NCI-H1092 treated with DMSO at 0.1 percent for 48 hours (cell line): ENCODE results near the gene CCDC24.

ENCODE experiments used
- DNase-seq: peaks from one replicate; lab custom pipeline; 2025; lab: John Stamatoyannopoulos, UW

Gene CCDC24

GRCh38 chr1:43991476-43992231 lies at the start of gene CCDC24:
Gene CCDC24, plus strand, starts transcription at chr1:43991599. Its CDS starts 280 bp downstream, at chr1:43991879.
- peak; percentile 53 for DNase-seq

GRCh38 chr1:43942411-43942810 lies 49.0 kb upstream of the CCDC24 start:
- no peak for DNase-seq

GRCh38 chr1:43944860-43945259 lies 46.5 kb upstream of the CCDC24 start:
- no peak for DNase-seq

GRCh38 chr1:43945674-43946235 lies 45.6 kb upstream of the CCDC24 start:
- peak; percentile 53 for DNase-seq

GRCh38 chr1:43946236-43947060 lies 45.0 kb upstream of the CCDC24 start, which contains the start of gene IPO13:
Gene IPO13, plus strand, starts transcription at chr1:43946950. Its CDS starts 651 bp downstream, at chr1:43947601.
- peak; percentile 97 for DNase-seq

GRCh38 chr1:43947061-43947873 lies 44.1 kb upstream of the CCDC24 start:
- no peak for DNase-seq

- no peak for DNase-seq
Observed at GRCh38 chr1:43947874-43948437, 43.4 kb upstream of the CCDC24 start.

- no peak for DNase-seq
Observed at GRCh38 chr1:43949678-43950077, 41.7 kb upstream of the CCDC24 start.

GRCh38 chr1:43951021-43951985 lies 40.1 kb upstream of the CCDC24 start:
- DNase-seq = no peak

- DNase-seq = peak; percentile 64
Observed at GRCh38 chr1:43952731-43953346, 38.6 kb upstream of the CCDC24 start.

GRCh38 chr1:43953361-43953760 lies 38.0 kb upstream of the CCDC24 start:
- no peak for DNase-seq

GRCh38 chr1:43954036-43954435 lies 37.4 kb upstream of the CCDC24 start:
- DNase-seq = no peak

- DNase-seq = no peak
Observed at GRCh38 chr1:43956234-43956633, 35.2 kb upstream of the CCDC24 start.

GRCh38 chr1:43957407-43958040 lies 33.9 kb upstream of the CCDC24 start:
- DNase-seq = no peak

- no peak for DNase-seq
Observed at GRCh38 chr1:43958351-43959255, 32.8 kb upstream of the CCDC24 start.

GRCh38 chr1:43960798-43961197 lies 30.6 kb upstream of the CCDC24 start:
- no peak for DNase-seq

- DNase-seq = no peak
Observed at GRCh38 chr1:43961692-43962091, 29.7 kb upstream of the CCDC24 start.

- DNase-seq = no peak
Observed at GRCh38 chr1:43962324-43962723, 29.1 kb upstream of the CCDC24 start.
